Measurements from ENCODE around the gene TMEM108.

The TMEM108 gene

GRCh38 chr3:133362539-133362938, 324.3 kb downstream of the TMEM108 start:
- DNase-seq: no peak

GRCh38 chr3:133364704-133365103, 326.5 kb downstream of the TMEM108 start:
- intact Hi-C loops (cut with DNase I; ENCODE audit: low total_unique reads): no loop called here
- Histone ChIP-seq H3K27ac (no peak overlapping the region), H3K4me3 (no peak overlapping the region), H3K4me1 (no peaks in the 10 kb centered on the region), H3K36me3 (no peaks in the 10 kb centered on the region), H3K9me3 (no peaks in the 10 kb centered on the region), H3K27me3 (no peaks in the 10 kb centered on the region)
- no peak for TF ChIP-seq CTCF (IDR thresholded peaks at IDR 0.05)
- DNase-seq: no peak

More at GRCh38 chr3:133362539-133362938, 324.3 kb downstream of the TMEM108 start:
- H3K9me3 ChIP-seq: no peaks in the 10 kb centered on the region
- TF ChIP-seq CTCF (IDR thresholded peaks at IDR 0.05): no peak
- no peaks in the 10 kb centered on the region for H3K36me3 ChIP-seq
- intact Hi-C loops (cut with DNase I; ENCODE audit: low total_unique reads): no loop called here
- no peak overlapping the region for H3K4me3 ChIP-seq
- H3K27me3 ChIP-seq: no peaks in the 10 kb centered on the region
- H3K4me1 ChIP-seq: no peaks in the 10 kb centered on the region
- no peak overlapping the region for H3K27ac ChIP-seq

GRCh38 chr3:133366921-133367320, 328.7 kb downstream of the TMEM108 start:
- H3K4me3 ChIP-seq: no peak overlapping the region
- intact Hi-C loops (cut with DNase I; ENCODE audit: low total_unique reads): no loop called here
- H3K36me3 ChIP-seq: no peaks in the 10 kb centered on the region
- no peak overlapping the region for H3K27ac ChIP-seq
- no peak for TF ChIP-seq CTCF (IDR thresholded peaks at IDR 0.05)
- H3K27me3 ChIP-seq: no peaks in the 10 kb centered on the region
- no peaks in the 10 kb centered on the region for H3K9me3 ChIP-seq
- no peaks in the 10 kb centered on the region for H3K4me1 ChIP-seq
- no peak for DNase-seq

GRCh38 chr3:133367403-133367802, 329.2 kb downstream of the TMEM108 start:
- Histone ChIP-seq H3K27ac (no peak overlapping the region), H3K4me1 (no peaks in the 10 kb centered on the region), H3K27me3 (no peaks in the 10 kb centered on the region), H3K4me3 (no peak overlapping the region), H3K9me3 (no peaks in the 10 kb centered on the region), H3K36me3 (no peaks in the 10 kb centered on the region)
- DNase-seq: no peak
- no peak for TF ChIP-seq CTCF (IDR thresholded peaks at IDR 0.05)
- intact Hi-C loops (cut with DNase I; ENCODE audit: low total_unique reads): no loop called here

- no peaks in the 10 kb centered on the region for H3K36me3 ChIP-seq
- H3K4me1 ChIP-seq: no peaks in the 10 kb centered on the region
- no peak overlapping the region for H3K4me3 ChIP-seq
- no peaks in the 10 kb centered on the region for H3K9me3 ChIP-seq
- intact Hi-C loops (cut with DNase I; ENCODE audit: low total_unique reads): no loop called here
- H3K27ac ChIP-seq: no peak overlapping the region
- DNase-seq: no peak
- no peaks in the 10 kb centered on the region for H3K27me3 ChIP-seq
- no peak for TF ChIP-seq CTCF (IDR thresholded peaks at IDR 0.05)
Measured at GRCh38 chr3:133367956-133368355, 329.8 kb downstream of the TMEM108 start.

All from tibial artery (tissue), 4 donors.